ENCODE measurements around the gene HEXIM2.

- TF ChIP-seq CTCF (IDR thresholded peaks at IDR 0.05) (no peak), EP300 (IDR thresholded peaks at IDR 0.05) (no peak), POLR2A (IDR thresholded peaks at IDR 0.05) (no peak)
Observed at GRCh38 chr17:45120558-45120957, 41.1 kb upstream of the HEXIM2 start.

Data from gastroesophageal sphincter (tissue), 3 donors.